SJSA1 (cell line): ENCODE data around the gene OR2M5. TPM values are rescaled to one million over a fixed set of nuclear protein-coding genes. Genes with fewer than 3 reads are reported as not detected.

Source experiments
- DNase-seq, 2 experiments: peaks; one replicate each; pipeline ENCODE4 v3.0.0-alpha.2; 2015 to 2020; ENCODE audit warnings: low spot score in 2 of 2, low read depth in 1 of 2
- H3K27ac ChIP-seq: fragments of 250-450 bp; sonication (Bioruptor Pico); 2 replicates; pipeline ENCODE4 v1.5.1; 2020; ENCODE audit warnings: mild to moderate bottlenecking, moderate library complexity
- H3K27me3 ChIP-seq: fragments of 250-450 bp; sonication (Bioruptor Pico); replicated peaks from 2 replicates; pipeline ENCODE4 v1.5.1; 2020; ENCODE audit warnings: mild to moderate bottlenecking, moderate library complexity
- H3K36me3 ChIP-seq: fragments of 250-450 bp; sonication (Bioruptor Pico); 2 replicates; pipeline ENCODE4 v1.5.1; 2020; ENCODE audit warnings: mild to moderate bottlenecking
- H3K4me1 ChIP-seq: fragments of 250-450 bp; sonication (Bioruptor Pico); replicated peaks from 2 replicates; pipeline ENCODE4 v1.6.1; 2021; ENCODE audit warnings: mild to moderate bottlenecking
- H3K4me3 ChIP-seq: fragments of 250-450 bp; sonication (Bioruptor Pico); 2 replicates; pipeline ENCODE4 v1.5.1; 2020; ENCODE audit warnings: mild to moderate bottlenecking
- H3K9me3 ChIP-seq: fragments of 250-450 bp; sonication (Bioruptor Pico); replicated peaks from 2 replicates; pipeline ENCODE4 v1.5.1; 2020; ENCODE audit warnings: mild to moderate bottlenecking
- total RNA-seq: library from RNA; depleted of rRNA; stranded (reverse); fragments of >200 nt; shearing (Covaris generic); gene quantifications from 2 replicates; pipeline ENCODE4 v1.2.3, GENCODE V29; 2014; rRNA removed

The OR2M5 gene
- total RNA-seq, 1 experiment from 2014 or later = not detected

- no peaks in the 10 kb centered on the region for H3K27me3 ChIP-seq
- H3K9me3 ChIP-seq = no peaks in the 10 kb centered on the region
- DNase-seq = no peak
- no peak within 1 kb of the TSS for H3K27ac ChIP-seq
- no peaks in the 10 kb centered on the region for H3K4me1 ChIP-seq
- H3K36me3 ChIP-seq = no peaks in the 10 kb centered on the region
- no peak within 1 kb of the TSS for H3K4me3 ChIP-seq
Observed at GRCh38 chr1:248174521-248174920, 29.6 kb downstream of the OR2M5 start, which contains the start of gene OR2M2. Gene OR2M2, plus strand, starts transcription at chr1:248174821. Its CDS starts 5,165 bp downstream, at chr1:248179986.

GRCh38 chr1:248183996-248184395, 39.0 kb downstream of the OR2M5 start:
- Histone ChIP-seq H3K9me3 (peaks cover 3% of the 10 kb centered on the region), H3K4me3 (no peak overlapping the region), H3K36me3 (no peaks in the 10 kb centered on the region), H3K4me1 (no peaks in the 10 kb centered on the region), H3K27me3 (no peaks in the 10 kb centered on the region), H3K27ac (no peak overlapping the region)
- DNase-seq = no peak

GRCh38 chr1:248187363-248187762, 42.4 kb downstream of the OR2M5 start:
- Histone ChIP-seq H3K9me3 (peaks cover 8% of the 10 kb centered on the region), H3K27me3 (no peaks in the 10 kb centered on the region), H3K36me3 (no peaks in the 10 kb centered on the region), H3K4me1 (no peaks in the 10 kb centered on the region), H3K27ac (no peak overlapping the region), H3K4me3 (no peak overlapping the region)
- no peak for DNase-seq

- Histone ChIP-seq H3K4me1 (no peaks in the 10 kb centered on the region), H3K9me3 (peaks cover 8% of the 10 kb centered on the region), H3K4me3 (no peak overlapping the region), H3K36me3 (no peaks in the 10 kb centered on the region), H3K27me3 (no peaks in the 10 kb centered on the region), H3K27ac (no peak overlapping the region)
- DNase-seq = no peak
Observed at GRCh38 chr1:248189026-248189425, 44.1 kb downstream of the OR2M5 start.

GRCh38 chr1:248194117-248194516, 49.2 kb downstream of the OR2M5 start:
- Histone ChIP-seq H3K36me3 (no peaks in the 10 kb centered on the region), H3K9me3 (peaks cover 3% of the 10 kb centered on the region), H3K27ac (no peak overlapping the region), H3K27me3 (no peaks in the 10 kb centered on the region), H3K4me1 (no peaks in the 10 kb centered on the region), H3K4me3 (no peak overlapping the region)
- no peak for DNase-seq

Other genes with a start within 250 kb of the OR2M5 start
- not detected in 2 replicates for gene OR2W3, start 249.6 kb upstream of the OR2M5 start, total RNA-seq
- gene OR2T8, start 224.9 kb upstream of the OR2M5 start, total RNA-seq = not detected in 2 replicates
- gene OR2AJ1, start 220.3 kb upstream of the OR2M5 start, total RNA-seq = not detected in 2 replicates
- not detected in 2 replicates for gene OR2L8, start 196.3 kb upstream of the OR2M5 start, total RNA-seq
- not detected in 2 replicates for gene OR2AK2, start 179.9 kb upstream of the OR2M5 start, total RNA-seq
- gene OR2L5, start 131.5 kb upstream of the OR2M5 start, total RNA-seq = not detected in 2 replicates
- not detected in 2 replicates for gene OR2L2, start 115.1 kb upstream of the OR2M5 start, total RNA-seq
- gene OR2L3, start 98.3 kb upstream of the OR2M5 start, total RNA-seq = not detected in 2 replicates
- gene OR2L13, start 50.0 kb upstream of the OR2M5 start, total RNA-seq = not detected in 2 replicates
- not detected in 2 replicates for gene OR2M2, start 29.7 kb downstream of the OR2M5 start, total RNA-seq
- gene OR2M3, start 52.1 kb downstream of the OR2M5 start, total RNA-seq = not detected in 2 replicates
- gene OR2M4, start 86.3 kb downstream of the OR2M5 start, total RNA-seq = not detected in 2 replicates
- gene OR2T33, start 132.8 kb downstream of the OR2M5 start, total RNA-seq = not detected in 2 replicates
- not detected in 2 replicates for gene OR2T12, start 158.3 kb downstream of the OR2M5 start, total RNA-seq
- gene OR2M7, start 179.4 kb downstream of the OR2M5 start, total RNA-seq = not detected in 2 replicates
- gene OR14C36, start 203.6 kb downstream of the OR2M5 start, total RNA-seq = not detected in 2 replicates
- gene OR2T4, start 216.5 kb downstream of the OR2M5 start, total RNA-seq = not detected in 2 replicates
- gene OR2T6, start 230.6 kb downstream of the OR2M5 start, total RNA-seq = not detected in 2 replicates